ENCODE measurements around the gene IKZF5.

GRCh38 chr10:122962405-122962804, 46.2 kb downstream of the IKZF5 start:
- no peak for TF ChIP-seq NFIC (IDR thresholded peaks at IDR 0.05)
- no peak for TF ChIP-seq CREB1 (IDR thresholded peaks at IDR 0.05; ENCODE audit: low read depth)
- no peak for TF ChIP-seq EGR1 (IDR thresholded peaks at IDR 0.05)
- no peak for TF ChIP-seq YY1 (IDR thresholded peaks at IDR 0.05; ENCODE audit: low read depth)
- TF ChIP-seq EP300 (IDR thresholded peaks at IDR 0.05; ENCODE audit: borderline replicate concordance): no peak
- TF ChIP-seq RAD21 (IDR thresholded peaks at IDR 0.05; ENCODE audit: low read depth): no peak
- no peak for TF ChIP-seq CEBPB (IDR thresholded peaks at IDR 0.05)
- TF ChIP-seq TAF1 (IDR thresholded peaks at IDR 0.05; ENCODE audit: low read depth): no peak
- no peak for TF ChIP-seq ZBTB7A (IDR thresholded peaks at IDR 0.05; ENCODE audit: low read depth)
- no peak for TF ChIP-seq REST (IDR thresholded peaks at IDR 0.05; ENCODE audit: low read depth)
- TF ChIP-seq TEAD4 (IDR thresholded peaks at IDR 0.05): no peak
